Ureter (tissue), 1 donor: ENCODE data around the gene GNG10. TPM values are rescaled to one million over a fixed set of nuclear protein-coding genes. Genes with fewer than 3 reads are reported as not detected.

Source experiments
- total RNA-seq: library from RNA; stranded (reverse); gene quantifications from one replicate; pipeline ENCODE4 v1.2.4, GENCODE V29; 2023
- donor health status: DM: yes; HTN: yes; CAD: no.

The GNG10 gene
- total RNA-seq, 1 donor from 2014 or later, result 50.7 TPM

Other genes with a start within 250 kb of the GNG10 start
- 125 TPM for gene ECPAS, start 177.2 kb upstream of the GNG10 start, total RNA-seq
- 19.1 TPM for gene ZNF483, start 136.4 kb upstream of the GNG10 start, total RNA-seq
- gene PTGR1, start 62.0 kb upstream of the GNG10 start, total RNA-seq, result 399 TPM
- gene DNAJC25, start 30.3 kb upstream of the GNG10 start, total RNA-seq, result 9.8 TPM
- 0.16 TPM for gene SHOC1, start 133.3 kb downstream of the GNG10 start, total RNA-seq
- gene UGCG, start 235.2 kb downstream of the GNG10 start, total RNA-seq, result 52.1 TPM